MM.1S (cell line): ENCODE data around the gene FSTL1.

ENCODE experiments used
- DNase-seq: peaks from one replicate; pipeline ENCODE4 v3.0.0-alpha.2; 2015
- H2AFZ ChIP-seq: fragments of 300-600 bp; sonication (generic); 2 replicates; pipeline ENCODE4 v1.6.0; 2016; ENCODE audit warnings: antibody characterized with exemption, low read length
- H3F3A ChIP-seq: fragments of 300-600 bp; sonication (generic); 2 replicates; pipeline ENCODE4 v1.6.1; 2016; ENCODE audit warnings: mild to moderate bottlenecking, antibody characterized with exemption, low read length, moderate library complexity, mixed read lengths; ENCODE audit not compliant: insufficient read depth
- H3K27ac ChIP-seq: fragments of 300-600 bp; sonication (generic); 2 replicates; pipeline ENCODE4 v1.5.1; 2016; ENCODE audit warnings: mild to moderate bottlenecking, low read length
- H3K27me3 ChIP-seq: fragments of 300-600 bp; sonication (generic); replicated peaks from 2 replicates; pipeline ENCODE4 v1.6.0; 2016; ENCODE audit warnings: low read length; ENCODE audit not compliant: insufficient read depth
- H3K36me3 ChIP-seq: fragments of 300-600 bp; sonication (generic); replicated peaks from 2 replicates; pipeline ENCODE4 v1.6.1; 2016; ENCODE audit warnings: mild to moderate bottlenecking, low read length, mixed read lengths; ENCODE audit not compliant: insufficient read depth
- H3K4me1 ChIP-seq: fragments of 300-600 bp; sonication (generic); 2 replicates; pipeline ENCODE4 v1.6.1; 2016; ENCODE audit warnings: low read length, mixed read lengths
- H3K4me2 ChIP-seq: fragments of 300-600 bp; sonication (generic); 2 replicates; pipeline ENCODE4 v1.6.0; 2016; ENCODE audit warnings: low read depth, low read length
- H3K4me3 ChIP-seq: fragments of 300-600 bp; sonication (generic); 2 replicates; pipeline ENCODE4 v1.5.1; 2016; ENCODE audit warnings: low read length, mixed read lengths
- H3K79me2 ChIP-seq: fragments of 300-600 bp; sonication (generic); 2 replicates; pipeline ENCODE4 v1.6.1; 2016; ENCODE audit warnings: mixed run types, low read length, mixed read lengths
- H3K9ac ChIP-seq: fragments of 300-600 bp; sonication (generic); 2 replicates; pipeline ENCODE4 v1.6.1; 2016; ENCODE audit warnings: low read length, mixed read lengths
- H3K9me2 ChIP-seq: fragments of 300-600 bp; sonication (generic); replicated peaks from 2 replicates; pipeline ENCODE4 v1.6.1; 2016; ENCODE audit warnings: mild to moderate bottlenecking, low read length, mixed read lengths; ENCODE audit not compliant: insufficient read depth
- H3K9me3 ChIP-seq: fragments of 300-600 bp; sonication (generic); replicated peaks from 2 replicates; pipeline ENCODE4 v1.6.1; 2016; ENCODE audit warnings: mild to moderate bottlenecking, low read length, mixed read lengths; ENCODE audit not compliant: insufficient read depth
- H4K20me1 ChIP-seq: fragments of 300-600 bp; sonication (generic); 2 replicates; pipeline ENCODE4 v1.6.1; 2016; ENCODE audit warnings: mild to moderate bottlenecking, low read length, moderate library complexity, mixed read lengths; ENCODE audit not compliant: insufficient read depth
- CTCF ChIP-seq: fragments of 300-600 bp; sonication (generic); IDR thresholded peaks from 2 replicates; pipeline ENCODE4 v1.5.1; 2016; ENCODE audit warnings: antibody characterized with exemption, low read length, mixed read lengths
- EZH2 ChIP-seq: fragments of 300-600 bp; sonication (generic); optimal IDR thresholded peaks from 2 replicates; pipeline ENCODE3; 2017; ENCODE audit warnings: low read depth, mild to moderate bottlenecking, antibody characterized with exemption, low read length, mixed read lengths
- EZH2phosphoT487 ChIP-seq: fragments of 300-600 bp; sonication (generic); IDR thresholded peaks from 2 replicates; pipeline ENCODE4 v1.6.1; 2018; ENCODE audit warnings: antibody characterized with exemption, low read length

Gene FSTL1

GRCh38 chr3:120420928-120421551, 29.8 kb downstream of the FSTL1 start:
- Histone ChIP-seq H3K4me3 (no peak overlapping the region), H3K36me3 (no peaks in the 10 kb centered on the region), H3K9ac (no peak overlapping the region), H3K27ac (no peak overlapping the region), H3K79me2 (no peaks in the 10 kb centered on the region), H3K4me1 (peaks cover 16% of the 10 kb centered on the region), H4K20me1 (no peaks in the 10 kb centered on the region), H3K4me2 (no peak overlapping the region), H3K27me3 (no peaks in the 10 kb centered on the region), H2AFZ (no peak overlapping the region), H3K9me2 (no peaks in the 10 kb centered on the region), H3F3A (no peaks in the 10 kb centered on the region), H3K9me3 (no peaks in the 10 kb centered on the region)
- no peak for TF ChIP-seq EZH2
- no peak for TF ChIP-seq EZH2phosphoT487
- TF ChIP-seq CTCF = no peak
- DNase-seq = no peak

GRCh38 chr3:120420360-120420759, 30.4 kb downstream of the FSTL1 start:
- no peaks in the 10 kb centered on the region for H3K79me2 ChIP-seq
- no peaks in the 10 kb centered on the region for H3K27me3 ChIP-seq
- H3K9ac ChIP-seq = no peak overlapping the region
- no peaks in the 10 kb centered on the region for H3K36me3 ChIP-seq
- no peak overlapping the region for H3K4me2 ChIP-seq
- H3K4me3 ChIP-seq = no peak overlapping the region
- H3K4me1 ChIP-seq = peaks cover 16% of the 10 kb centered on the region
- no peaks in the 10 kb centered on the region for H4K20me1 ChIP-seq
- H2AFZ ChIP-seq = no peak overlapping the region
- no peak for TF ChIP-seq CTCF
- no peak for TF ChIP-seq EZH2
- no peak for TF ChIP-seq EZH2phosphoT487
- H3K9me2 ChIP-seq = no peaks in the 10 kb centered on the region
- H3F3A ChIP-seq = no peaks in the 10 kb centered on the region
- DNase-seq = no peak
- no peak overlapping the region for H3K27ac ChIP-seq
- H3K9me3 ChIP-seq = no peaks in the 10 kb centered on the region

GRCh38 chr3:120419797-120420196, 31.0 kb downstream of the FSTL1 start:
- Histone ChIP-seq H3K36me3 (no peaks in the 10 kb centered on the region), H3F3A (no peaks in the 10 kb centered on the region), H3K27ac (no peak overlapping the region), H3K4me3 (no peak overlapping the region), H3K27me3 (no peaks in the 10 kb centered on the region), H3K4me2 (no peak overlapping the region), H2AFZ (no peak overlapping the region), H3K4me1 (peaks cover 16% of the 10 kb centered on the region), H3K79me2 (no peaks in the 10 kb centered on the region), H3K9ac (no peak overlapping the region), H4K20me1 (no peaks in the 10 kb centered on the region), H3K9me3 (no peaks in the 10 kb centered on the region), H3K9me2 (no peaks in the 10 kb centered on the region)
- TF ChIP-seq CTCF = no peak
- TF ChIP-seq EZH2phosphoT487 = no peak
- TF ChIP-seq EZH2 = no peak
- DNase-seq = no peak
